Stimulated activated CD8-positive, alpha-beta memory T cell treated with anti-CD3 and anti-CD28 coated beads, Interleukin-4, amount 100 ng/mL, for 24 hours (primary cell): Measurements from ENCODE around the gene CLBA1.

Experiments used
- DNase-seq: peaks from one replicate; pipeline ENCODE4 v3.0.0-alpha.2; 2020; ENCODE audit warnings: low read depth

The CLBA1 gene

GRCh38 chr14:104979758-104980610 lies 5.6 kb upstream of the CLBA1 start:
- DNase-seq: no peak

GRCh38 chr14:104980611-104981531 lies 4.7 kb upstream of the CLBA1 start:
- no peak for DNase-seq

DNA sequence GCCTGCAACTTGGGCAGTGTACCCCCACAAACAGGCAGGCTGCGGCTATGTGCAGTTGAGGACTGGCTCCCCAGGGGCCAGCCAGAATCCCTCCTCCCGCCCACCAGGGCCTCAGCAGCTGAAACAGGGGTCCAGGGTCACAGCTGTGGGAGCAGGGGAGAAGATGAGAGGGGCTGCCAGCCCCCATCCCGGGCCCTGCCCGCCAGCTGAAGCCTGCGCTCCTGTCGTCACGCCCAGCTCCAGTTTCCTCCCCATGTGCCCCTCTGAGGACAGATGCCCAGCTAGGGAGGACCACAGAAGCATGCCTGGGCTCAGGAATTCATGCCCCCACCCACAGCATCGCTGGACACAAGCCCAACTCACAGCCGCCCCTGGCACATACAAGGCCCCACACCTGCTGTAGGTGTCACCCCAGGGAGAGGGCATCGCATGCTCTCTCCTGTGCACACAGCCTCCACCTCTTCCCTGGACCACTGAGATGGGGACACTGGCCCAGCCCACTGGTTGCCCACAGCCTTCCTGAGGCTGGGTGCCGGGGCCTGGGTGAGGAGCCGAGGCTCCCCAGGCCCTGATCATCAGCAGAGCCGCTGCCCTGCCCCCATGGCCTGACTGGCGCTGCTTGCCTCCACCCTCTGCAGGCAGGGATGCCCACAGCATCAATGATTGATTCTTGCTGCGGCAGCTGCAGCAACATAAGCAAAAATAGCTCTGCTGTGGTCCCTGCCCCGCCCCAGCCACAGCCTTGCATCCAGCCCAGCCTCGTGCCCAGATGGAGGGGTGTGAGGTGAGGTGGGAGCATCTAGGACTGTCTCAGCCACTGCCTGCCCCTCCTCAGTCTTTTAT lies 3.7 kb upstream of the CLBA1 start:
- no peak for DNase-seq

DNA sequence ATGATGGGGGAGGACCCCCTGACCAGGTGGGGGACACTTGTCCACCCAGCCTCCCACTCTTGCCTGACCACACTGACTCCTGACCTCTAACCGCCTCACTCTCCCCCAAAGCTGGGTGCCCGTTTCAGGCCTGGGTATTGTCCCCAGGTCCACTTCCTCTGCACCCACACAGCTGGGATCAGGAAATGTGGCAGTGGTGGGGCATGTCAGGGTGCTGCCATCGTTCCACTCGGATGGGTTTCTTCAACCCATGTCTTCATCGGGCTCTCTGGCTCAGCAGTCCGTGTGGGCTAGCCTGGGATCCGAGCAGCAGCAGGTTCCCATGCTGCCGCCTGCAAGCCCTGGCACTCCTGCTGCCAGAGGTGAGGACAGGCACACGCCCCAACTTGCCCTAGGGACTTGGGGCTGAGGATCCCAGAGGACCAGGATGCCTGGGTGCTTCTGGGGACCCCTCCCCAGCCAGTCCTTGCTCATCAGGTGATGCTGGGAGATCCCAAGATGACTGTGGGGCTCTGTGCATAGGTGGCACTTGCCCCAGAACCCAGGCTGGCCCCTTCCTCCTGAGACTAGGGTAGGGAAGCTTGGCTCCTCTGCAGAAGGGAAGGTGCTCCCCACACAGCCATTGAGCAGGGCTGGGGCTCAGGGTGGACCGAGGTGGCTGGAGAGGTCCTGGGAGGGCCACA lies 2.9 kb upstream of the CLBA1 start:
- no peak for DNase-seq

DNA sequence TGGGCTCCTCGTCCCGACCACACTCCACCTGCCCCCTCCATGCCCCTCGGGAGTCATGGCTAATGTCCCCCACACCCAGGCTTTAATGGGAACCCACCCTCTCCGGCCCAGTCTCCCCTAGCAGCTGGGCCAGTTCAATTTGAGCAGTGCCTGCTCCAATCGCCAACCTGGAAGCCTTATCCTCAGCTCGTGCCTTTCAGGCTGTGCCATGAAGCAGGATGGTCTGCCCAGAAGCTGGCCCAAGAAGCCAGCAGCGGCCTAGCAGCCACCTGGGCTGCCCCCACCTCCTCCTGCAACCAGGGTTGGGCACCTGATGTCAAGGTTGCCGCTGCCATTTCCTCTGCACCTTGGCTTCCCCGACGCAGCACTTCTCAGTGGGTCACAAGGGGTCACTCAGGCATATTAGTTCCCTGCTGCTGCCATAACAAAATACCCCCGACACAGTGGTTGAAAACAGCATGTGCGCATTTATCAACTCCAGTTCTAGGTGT lies 2.3 kb upstream of the CLBA1 start:
- no peak for DNase-seq

- no peak for DNase-seq
Observed at GRCh38 chr14:104984056-104984894, 1.3 kb upstream of the CLBA1 start.

DNA sequence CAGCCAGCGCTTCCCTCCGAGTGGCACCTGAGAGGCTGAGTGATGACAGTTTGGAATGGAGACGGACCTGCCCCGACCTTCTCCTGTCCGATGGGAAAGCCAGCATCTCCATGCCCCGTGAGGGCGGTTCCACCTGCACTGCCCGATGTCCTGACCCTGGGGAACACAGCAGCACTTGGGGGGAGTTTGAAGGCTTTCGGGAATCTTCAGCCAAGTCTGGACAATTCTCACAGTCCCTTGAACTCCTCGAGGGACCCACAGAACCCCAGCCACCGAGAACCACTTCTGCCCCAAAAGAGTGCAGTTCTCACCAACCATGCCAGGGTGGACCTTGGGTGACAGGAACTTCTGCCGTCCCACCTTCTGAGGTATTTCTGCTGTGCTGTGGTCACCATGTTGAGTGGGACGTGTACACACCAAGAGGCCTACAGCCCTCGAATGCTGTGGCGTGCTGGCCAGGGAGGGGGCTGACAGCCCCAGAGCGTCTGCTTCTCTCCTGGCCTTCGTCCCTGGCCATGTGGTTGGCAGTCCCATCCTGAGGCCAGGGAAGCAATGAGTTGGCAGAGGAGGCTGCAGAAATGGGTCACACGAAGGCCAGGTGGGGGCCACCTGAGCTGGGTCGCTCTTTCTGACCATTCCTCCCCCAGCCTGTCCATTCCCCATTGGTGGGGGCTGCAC lies 1.0 kb downstream of the CLBA1 start:
- DNase-seq: no peak

- DNase-seq: no peak
Observed at GRCh38 chr14:104989236-104989950, 3.8 kb downstream of the CLBA1 start.

DNA sequence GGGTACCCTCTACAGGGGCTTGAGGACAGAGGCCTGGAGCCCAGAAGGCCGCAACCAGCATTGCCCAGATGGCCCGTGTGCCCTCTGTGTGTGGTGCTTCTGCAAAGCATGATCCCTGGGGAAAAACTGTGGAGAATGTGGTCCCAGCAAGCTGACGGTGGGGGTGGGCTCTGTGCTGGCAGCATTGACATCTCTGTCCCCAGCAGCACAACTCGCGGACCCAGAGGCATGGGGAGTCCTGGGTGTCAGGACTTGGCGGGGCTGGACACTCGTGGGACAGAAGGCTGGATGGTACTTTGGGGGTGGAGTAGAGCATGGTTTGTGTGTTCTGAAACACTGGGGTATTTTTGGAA lies 4.3 kb downstream of the CLBA1 start:
- DNase-seq: no peak

- no peak for DNase-seq
Observed at GRCh38 chr14:104991896-104992230, 6.3 kb downstream of the CLBA1 start.

GRCh38 chr14:104992501-104992900 lies 6.9 kb downstream of the CLBA1 start:
- no peak for DNase-seq

DNA sequence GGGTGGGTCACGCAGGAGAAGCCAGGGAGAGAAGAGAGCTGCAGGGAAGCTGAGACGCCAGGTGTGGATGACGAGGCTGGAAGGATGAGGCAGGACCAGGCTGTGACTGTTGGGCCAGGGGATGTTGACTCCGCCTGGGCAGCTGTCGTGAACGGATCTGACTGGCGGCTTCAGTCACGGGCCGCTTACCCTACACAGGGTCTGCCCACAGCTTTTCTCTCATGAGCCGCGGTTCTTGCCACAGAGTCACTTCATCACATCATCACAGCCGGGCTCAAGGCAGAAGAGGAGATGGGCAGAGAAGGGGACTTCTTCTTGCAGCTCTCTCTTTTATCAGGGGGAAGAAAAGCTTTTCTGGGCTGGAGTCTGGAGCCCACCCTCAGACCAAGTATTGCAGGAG lies 7.7 kb downstream of the CLBA1 start:
- no peak for DNase-seq

- DNase-seq: no peak
Observed at GRCh38 chr14:104993808-104994591, 8.4 kb downstream of the CLBA1 start.

DNA sequence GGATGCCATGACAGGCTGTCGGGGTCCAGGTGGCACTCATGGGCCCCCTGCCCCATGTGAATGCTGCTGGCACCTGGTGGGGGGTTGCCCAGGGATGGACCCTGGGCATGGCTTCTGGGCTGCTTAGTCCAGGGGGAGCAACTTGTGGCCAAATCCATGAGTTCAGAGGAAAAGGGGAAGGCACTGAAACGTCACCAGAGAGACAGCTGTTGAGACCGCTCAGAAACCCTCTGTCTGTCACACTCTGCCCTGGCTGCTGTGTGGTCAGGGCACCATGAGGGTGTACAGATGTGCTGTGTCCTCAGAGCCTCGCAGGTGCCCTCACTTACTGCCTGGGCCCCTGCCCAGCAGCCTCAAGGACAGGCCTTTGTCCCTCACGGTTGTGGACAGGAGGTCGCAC lies 9.4 kb downstream of the CLBA1 start:
- DNase-seq: no peak

DNA sequence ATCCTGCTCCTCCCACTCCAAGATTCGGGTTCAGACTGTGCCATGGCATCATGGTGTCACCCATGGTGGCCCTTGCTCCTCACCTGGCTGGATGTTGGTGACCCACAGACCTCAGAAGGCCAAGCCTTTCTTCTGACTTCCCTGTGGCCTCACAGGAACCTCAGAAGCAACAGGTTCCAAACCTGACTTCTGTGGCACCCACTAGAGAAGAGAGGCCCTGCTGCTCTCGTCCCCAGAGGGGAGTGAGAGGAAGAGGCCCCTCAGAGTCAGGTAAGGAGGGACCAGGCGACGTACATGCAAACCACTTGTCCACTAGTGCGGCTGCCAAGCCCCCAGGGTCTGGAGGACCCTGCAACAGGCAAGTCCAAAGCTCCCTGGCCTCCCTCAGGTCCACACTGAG lies 10.4 kb downstream of the CLBA1 start:
- DNase-seq: no peak

GRCh38 chr14:104996483-104996882 lies 10.9 kb downstream of the CLBA1 start:
- DNase-seq: no peak

GRCh38 chr14:104998801-104999200 lies 13.2 kb downstream of the CLBA1 start:
- DNase-seq: no peak

DNA sequence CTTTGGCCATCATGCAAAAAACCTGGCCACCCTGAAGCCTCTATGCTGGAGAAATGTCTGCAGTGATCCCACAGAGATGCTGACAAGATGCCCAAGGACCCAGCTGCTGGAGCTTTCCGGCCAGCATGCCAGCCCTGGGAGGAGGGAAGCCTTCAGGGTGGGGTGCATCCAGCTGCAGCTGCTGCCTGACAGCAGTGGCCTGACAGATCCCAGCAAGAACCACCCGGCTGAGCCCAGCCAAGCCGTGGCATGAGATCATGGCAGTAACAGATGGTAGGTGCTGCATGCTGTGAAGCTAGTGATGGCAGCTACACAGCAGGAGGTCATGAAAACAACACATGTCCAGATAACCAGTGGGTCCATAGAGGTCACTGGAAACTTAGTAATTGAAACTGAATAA lies 13.8 kb downstream of the CLBA1 start:
- no peak for DNase-seq
